Measurements from ENCODE around the gene ERN1.

The ERN1 gene

DNA sequence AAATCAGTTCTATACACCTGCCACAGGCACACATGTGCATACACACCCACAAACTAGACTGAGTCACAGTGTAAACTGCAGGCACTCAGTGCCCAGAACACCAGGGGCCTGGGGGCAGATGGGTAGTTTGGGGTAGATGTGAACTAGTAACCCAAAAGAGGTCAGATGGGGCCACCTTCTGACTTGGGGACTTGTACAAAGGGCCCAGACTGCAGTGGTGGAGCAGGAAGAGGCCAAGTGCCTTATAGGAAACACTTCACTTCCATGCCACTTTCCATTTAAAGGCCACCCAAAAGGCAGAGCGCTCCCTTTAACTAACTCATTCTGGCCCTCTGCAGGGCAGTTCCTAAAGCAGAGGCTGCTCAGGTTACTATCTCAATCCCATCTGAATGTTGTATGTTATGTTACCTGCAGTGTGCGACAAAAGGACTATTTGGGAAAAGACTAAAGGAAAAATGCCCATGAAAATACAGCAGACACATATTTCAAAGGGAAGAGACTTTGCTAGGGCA lies 27.8 kb upstream of the ERN1 start:
- no peak for DNase-seq

- DNase-seq = no peak
Measured at GRCh38 chr17:64156670-64157069, 26.7 kb upstream of the ERN1 start.

DNA sequence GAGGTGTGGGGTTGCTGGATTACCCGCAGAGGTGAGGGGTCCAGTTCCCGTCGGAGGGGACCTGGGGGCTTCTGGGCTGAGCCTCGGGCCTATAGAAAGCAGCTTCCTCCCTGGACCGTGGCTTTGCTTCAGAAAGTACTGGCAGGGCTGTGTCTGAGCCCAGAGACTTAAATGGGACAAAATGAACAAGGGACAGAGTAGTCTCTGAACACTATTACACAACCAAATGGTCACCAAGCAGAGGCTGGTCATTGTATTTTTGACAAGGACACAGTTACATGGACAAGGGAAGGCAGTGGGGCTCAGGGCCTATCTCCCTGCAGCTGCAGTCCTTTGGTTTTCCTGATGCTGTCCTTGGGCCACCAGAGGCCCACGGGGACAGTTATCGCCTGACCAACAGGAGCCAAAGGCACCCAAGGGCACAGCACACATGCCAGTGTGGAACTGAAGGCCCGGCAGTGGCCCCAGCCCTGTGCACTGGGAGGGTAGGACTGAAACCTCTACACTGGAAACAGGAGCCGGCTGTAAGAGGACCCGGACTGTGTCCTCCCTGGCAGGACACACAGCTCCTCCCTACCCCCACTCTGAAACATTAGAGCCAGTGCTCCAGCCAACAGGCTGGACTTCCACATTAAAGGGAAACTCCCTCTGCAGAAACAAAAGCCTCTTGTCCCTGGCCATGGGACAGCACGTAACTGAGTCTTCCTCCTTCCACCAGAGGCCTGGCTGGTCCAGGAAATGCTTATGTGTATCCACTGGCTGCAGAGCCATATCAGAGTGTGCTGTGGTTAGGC lies 26.0 kb upstream of the ERN1 start:
- DNase-seq = no peak

DNA sequence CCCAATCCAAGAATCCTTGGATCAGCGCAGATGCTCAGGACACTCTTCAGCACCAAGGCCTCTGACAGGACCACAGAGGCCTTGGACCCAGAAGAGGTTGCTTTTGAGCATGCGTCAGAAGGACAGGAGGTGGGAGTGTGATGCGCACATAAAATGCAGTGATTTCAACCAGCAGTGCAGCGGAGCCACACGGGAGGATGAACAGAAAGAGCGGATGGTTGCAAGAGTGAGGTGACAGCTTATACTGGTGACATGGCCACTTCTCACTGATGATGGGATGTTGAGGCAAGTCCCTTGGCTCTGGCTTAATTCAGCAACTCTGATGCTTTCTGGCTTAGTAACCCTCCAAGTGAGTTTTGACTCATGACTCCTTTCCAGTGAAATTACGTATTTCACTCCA lies 25.2 kb upstream of the ERN1 start:
- no peak for DNase-seq

- DNase-seq = no peak
Measured at GRCh38 chr17:64154717-64155116, 24.8 kb upstream of the ERN1 start.

GRCh38 chr17:64154313-64154695 lies 24.4 kb upstream of the ERN1 start:
- no peak for DNase-seq

GRCh38 chr17:64153565-64154312 lies 23.8 kb upstream of the ERN1 start:
- no peak for DNase-seq

GRCh38 chr17:64152428-64153125 lies 22.6 kb upstream of the ERN1 start:
- DNase-seq = no peak

DNA sequence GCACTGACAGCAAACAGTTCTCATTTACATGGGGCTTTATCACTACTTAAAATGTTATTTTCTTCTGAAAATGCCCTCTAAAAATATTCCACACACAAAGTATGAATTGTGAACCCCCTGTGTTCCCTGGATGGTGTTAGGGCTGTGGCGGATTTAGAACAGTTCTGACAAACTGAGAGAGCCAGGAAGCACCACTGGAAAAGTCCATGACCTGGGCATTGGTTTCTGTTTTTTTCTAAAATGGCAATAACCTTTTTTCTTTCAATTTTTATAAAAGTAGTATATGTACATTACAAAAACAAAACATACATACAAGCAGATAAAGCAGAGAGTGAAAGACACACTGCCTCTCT lies 21.0 kb upstream of the ERN1 start:
- DNase-seq = no peak

- no peak for DNase-seq
Measured at GRCh38 chr17:64150237-64151015, 20.5 kb upstream of the ERN1 start.

DNA sequence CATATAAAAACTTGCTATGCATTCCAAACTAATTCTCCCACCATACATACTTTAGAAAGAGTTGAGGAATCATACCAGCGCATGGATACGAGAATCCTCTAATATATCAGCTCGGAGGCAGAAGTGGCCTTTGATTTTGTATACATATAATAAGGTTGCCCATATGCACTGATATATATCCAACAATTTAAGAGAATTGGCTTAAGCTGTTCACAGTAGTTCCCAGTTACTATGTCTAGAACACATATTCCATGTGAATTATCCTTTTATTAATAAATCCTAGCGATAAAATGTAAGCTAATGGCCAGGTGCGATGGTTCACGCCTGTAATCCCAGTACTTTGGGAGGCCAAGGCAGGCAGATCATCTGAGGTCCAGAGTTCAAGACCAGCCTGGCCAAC lies 19.3 kb upstream of the ERN1 start:
- DNase-seq = no peak

- no peak for DNase-seq
Measured at GRCh38 chr17:64148699-64149098, 18.8 kb upstream of the ERN1 start.

- no peak for DNase-seq
Measured at GRCh38 chr17:64148017-64148631, 18.2 kb upstream of the ERN1 start.

GRCh38 chr17:64147110-64148016 lies 17.4 kb upstream of the ERN1 start:
- no peak for DNase-seq

DNA sequence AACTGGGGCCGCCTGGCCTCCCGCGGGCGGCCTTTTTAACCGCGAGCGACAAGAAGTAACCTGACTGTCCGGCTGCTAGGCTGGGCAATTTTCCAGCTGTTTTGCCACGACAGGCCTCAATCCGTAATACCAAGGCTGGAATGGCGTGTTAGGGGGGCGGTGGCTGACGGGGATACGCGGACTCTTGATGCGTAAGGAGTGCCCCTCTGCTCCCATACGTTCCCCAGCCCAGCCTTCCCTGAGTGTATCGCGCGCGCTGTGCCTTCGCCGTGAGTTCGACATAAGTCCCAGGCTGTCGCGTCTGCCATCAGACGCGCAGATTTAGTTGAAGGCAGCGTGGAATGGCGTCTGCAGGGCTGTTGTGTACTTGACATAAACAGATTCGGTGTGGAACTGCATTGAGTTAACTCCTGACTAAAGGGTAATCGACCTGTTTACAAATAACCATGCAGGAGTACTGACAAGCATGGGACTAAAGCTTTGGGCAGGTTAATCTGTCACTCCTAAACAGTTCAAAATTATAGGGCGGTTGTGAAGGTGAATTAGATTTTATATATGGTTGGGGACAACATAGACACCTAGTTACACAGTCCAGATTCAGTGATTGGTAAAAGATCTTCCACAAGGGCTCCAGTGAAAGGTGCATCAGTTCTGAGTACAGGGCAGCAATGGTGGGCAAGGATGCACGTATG lies 16.6 kb upstream of the ERN1 start:
- peak; percentile 45 to 57 for DNase-seq

- peak; percentile 94 to 95 for DNase-seq
Measured at GRCh38 chr17:64145751-64146417, 15.9 kb upstream of the ERN1 start.

DNA sequence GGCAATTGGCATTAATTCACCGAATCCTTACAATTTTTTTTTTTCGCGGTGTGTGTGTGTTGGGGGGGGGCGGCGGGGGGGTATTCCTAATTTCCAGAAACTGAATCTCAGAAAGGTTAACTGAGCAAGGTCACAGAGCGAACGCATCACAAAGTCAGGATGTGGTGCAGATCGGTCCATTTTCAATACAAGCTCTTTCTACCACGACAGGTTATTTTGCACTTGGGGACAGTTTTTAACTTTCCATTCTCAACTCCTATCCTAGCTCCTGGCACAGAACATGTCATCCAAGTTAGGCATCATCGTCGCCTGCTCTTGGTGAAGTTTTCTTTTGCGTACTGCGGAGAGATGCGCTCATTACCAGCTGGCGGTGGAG lies 15.4 kb upstream of the ERN1 start:
- no peak for DNase-seq

DNA sequence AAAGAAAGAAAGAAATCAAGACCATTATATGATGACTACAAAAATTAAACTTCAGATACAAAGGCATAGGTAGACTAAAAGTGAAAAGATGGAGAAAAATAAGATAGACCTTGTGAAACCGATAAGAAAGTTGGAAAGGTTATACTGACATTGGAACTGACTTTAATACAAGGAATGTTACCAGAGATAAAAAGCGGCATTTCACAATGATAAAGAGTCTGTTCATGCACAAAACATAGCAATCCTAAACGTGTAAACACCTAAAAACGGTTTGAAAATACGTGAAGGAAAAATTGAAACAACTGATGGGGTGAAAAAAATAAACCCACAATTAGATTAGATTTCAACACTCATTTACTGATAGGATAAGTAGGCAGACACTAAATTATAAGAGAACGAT lies 9.6 kb upstream of the ERN1 start:
- no peak for DNase-seq

GRCh38 chr17:64138441-64138840 lies 8.5 kb upstream of the ERN1 start:
- DNase-seq = no peak

DNA sequence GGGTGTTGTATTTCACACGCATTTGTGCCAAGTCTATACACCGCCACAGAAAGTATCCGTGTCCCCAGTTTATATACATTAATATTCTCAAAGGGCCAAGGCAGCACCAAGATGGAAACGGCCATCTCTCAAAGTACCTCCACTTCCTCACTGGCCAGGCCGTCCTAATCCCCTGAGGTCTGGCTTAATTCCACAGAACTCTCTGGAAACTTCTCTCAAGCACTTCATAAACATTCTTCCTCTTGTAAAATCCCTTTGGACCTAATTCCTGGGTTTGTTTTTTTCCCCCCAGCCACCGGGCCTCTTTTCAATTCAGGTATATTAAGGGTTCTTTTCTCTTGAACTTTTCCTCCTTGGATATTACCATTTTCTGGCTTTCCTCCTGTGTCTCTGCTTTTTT lies 5.1 kb upstream of the ERN1 start:
- DNase-seq = no peak
